DOHH2 (cell line): ENCODE results near the gene RABGAP1L.
"Not testable (repeated sequence)": the region's sequence is repeated elsewhere in the genome, so short reads cannot be mapped to it uniquely, and the experiment has no call there.

Experiments used
- H3F3A ChIP-seq: fragments of 200-600 bp; sonication (generic), shearing (Covaris generic); 2 replicates; pipeline ENCODE4 v1.6.0; 2016; ENCODE audit warnings: antibody characterized with exemption, mild to moderate bottlenecking; ENCODE audit not compliant: control insufficient read depth, insufficient read depth
- H3K27ac ChIP-seq: fragments of 200-600 bp; sonication (generic); 2 replicates; pipeline ENCODE4 v1.5.1; 2014; ENCODE audit warnings: low read depth, mild to moderate bottlenecking, low read length, moderate library complexity
- H3K27me3 ChIP-seq: fragments of 200-600 bp; sonication (generic); 2 replicates; pipeline ENCODE4 v1.6.1; 2014; ENCODE audit warnings: mild to moderate bottlenecking, low read length, mixed read lengths; ENCODE audit not compliant: control insufficient read depth
- H3K36me3 ChIP-seq: fragments of 200-600 bp; sonication (generic); 2 replicates; pipeline ENCODE4 v1.6.1; 2014; ENCODE audit warnings: mild to moderate bottlenecking, low read length, moderate library complexity, mixed read lengths; ENCODE audit not compliant: control insufficient read depth
- H3K4me1 ChIP-seq: fragments of 200-600 bp; sonication (generic); 2 replicates; pipeline ENCODE4 v1.6.1; 2014; ENCODE audit warnings: mild to moderate bottlenecking, low read length, mixed read lengths; ENCODE audit not compliant: control insufficient read depth
- H3K4me2 ChIP-seq: fragments of 200-600 bp; sonication (generic); 2 replicates; pipeline ENCODE4 v1.6.0; 2014; ENCODE audit warnings: mild to moderate bottlenecking, low read length, moderate library complexity
- H3K4me3 ChIP-seq: fragments of 200-600 bp; sonication (generic); 2 replicates; pipeline ENCODE4 v1.5.1; 2014; ENCODE audit warnings: mild to moderate bottlenecking, low read length, mixed read lengths
- H3K79me2 ChIP-seq: fragments of 200-600 bp; sonication (generic); 2 replicates; pipeline ENCODE4 v1.6.1; 2014; ENCODE audit warnings: mild to moderate bottlenecking, low read length, mixed read lengths; ENCODE audit not compliant: control insufficient read depth
- H3K9me2 ChIP-seq: fragments of 200-600 bp; sonication (generic); replicated peaks from 2 replicates; pipeline ENCODE4 v1.6.1; 2014; ENCODE audit warnings: mild to moderate bottlenecking, low read length, mixed read lengths; ENCODE audit not compliant: control insufficient read depth
- H3K9me3 ChIP-seq: fragments of 200-600 bp; sonication (generic); 2 replicates; pipeline ENCODE4 v1.6.1; 2014; ENCODE audit warnings: antibody characterized with exemption, low read length, mixed read lengths; ENCODE audit not compliant: control insufficient read depth, insufficient read depth
- H4K20me1 ChIP-seq: fragments of 200-600 bp; sonication (generic); 2 replicates; pipeline ENCODE4 v1.6.0; 2014; ENCODE audit warnings: low read depth, mild to moderate bottlenecking, antibody characterized with exemption, low read length, moderate library complexity; ENCODE audit not compliant: control insufficient read depth, insufficient read depth
- CTCF ChIP-seq: fragments of 200-600 bp; sonication (generic); IDR thresholded peaks from one replicate; pipeline ENCODE4 v1.5.1; 2014; ENCODE audit warnings: antibody characterized with exemption, mild to moderate bottlenecking, low read depth, low read length; ENCODE audit not compliant: poor library complexity, severe bottlenecking
- EZH2phosphoT487 ChIP-seq: fragments of 200-600 bp; sonication (generic); IDR thresholded peaks from 2 replicates; pipeline ENCODE4 v1.6.1; 2017; ENCODE audit warnings: borderline replicate concordance, mild to moderate bottlenecking, antibody characterized with exemption, low read length, moderate library complexity, mixed read lengths

RABGAP1L gene

GRCh38 chr1:175043824-175044223, 884.5 kb downstream of the RABGAP1L start:
- Histone ChIP-seq H3F3A (no peaks in the 10 kb centered on the region), H3K27me3 (peaks cover 19% of the 10 kb centered on the region), H3K9me2 (no peaks in the 10 kb centered on the region), H3K9me3 (no peaks in the 10 kb centered on the region), H3K79me2 (no peaks in the 10 kb centered on the region), H3K4me2 (no peak overlapping the region), H3K36me3 (no peaks in the 10 kb centered on the region), H4K20me1 (no peaks in the 10 kb centered on the region), H3K4me1 (no peaks in the 10 kb centered on the region), H3K4me3 (no peak overlapping the region), H3K27ac (no peak overlapping the region)
- TF ChIP-seq CTCF (no peak), EZH2phosphoT487 (no peak)

- not testable (repeated sequence) for H3F3A ChIP-seq, H3K27ac ChIP-seq, H3K4me2 ChIP-seq, H4K20me1 ChIP-seq, H3K79me2 ChIP-seq, H3K4me3 ChIP-seq, H3K9me2 ChIP-seq, H3K9me3 ChIP-seq, H3K36me3 ChIP-seq, H3K4me1 ChIP-seq
- H3K27me3 ChIP-seq = peaks cover 19% of the 10 kb centered on the region
These were observed 885.3 kb downstream of the RABGAP1L start for GRCh38 chr1:175044591-175044990.
